ENCODE measurements around the gene NUP214. TPM values are rescaled to one million over a fixed set of nuclear protein-coding genes. Genes with fewer than 3 reads are reported as not detected.

NUP214 gene
- total RNA-seq, 1 experiment from 2014 or later, result 34.9 TPM

- in situ Hi-C loops (cut with HindIII; ENCODE audit: low pct_unique_long_range_greater_than_20kb, low sequenced_read_pairs), result no loop called here
- CTCF ChIA-PET, result no interaction called here
- ATAC-seq, result no peak
These were observed 38.0 kb upstream of the NUP214 start for GRCh38 chr9:131087354-131087893.

GRCh38 chr9:131090025-131090787 is 35.2 kb upstream of the NUP214 start:
- intact Hi-C loops (cut with micrococcal nuclease; ENCODE audit: unreplicated experiment), result no loop called here
- Histone ChIP-seq H3K9me3 (ENCODE audit: control insufficient read depth, insufficient read depth, low read depth, low read length) (no peaks in the 10 kb centered on the region), H3K4me3 (ENCODE audit: low read depth in 2 of 2, low read length in 2 of 2) (no peak overlapping the region), H3K36me3 (ENCODE audit: control insufficient read depth, insufficient read depth, low read length) (no peaks in the 10 kb centered on the region), H3K27me3 (ENCODE audit: control insufficient read depth, insufficient read depth, low read length) (no peaks in the 10 kb centered on the region), H3K27ac (ENCODE audit: low read length) (no peak overlapping the region), H3K4me1 (ENCODE audit: control insufficient read depth, insufficient read depth, low read length) (no peaks in the 10 kb centered on the region)
- ATAC-seq (no peak), DNase-seq (ENCODE audit: low read depth, low spot score) (no peak)
- TF ChIP-seq TCF7L2 (IDR thresholded peaks at IDR 0.05; ENCODE audit: low read depth, low read length), result no peak
- TF ChIP-seq SIN3A (IDR thresholded peaks at IDR 0.05; ENCODE audit: borderline replicate concordance, insufficient read depth, low read depth, low read length), result no peak
- TF ChIP-seq POLR2AphosphoS5 (IDR thresholded peaks at IDR 0.05; ENCODE audit: low read depth, low read length), result no peak
- no peak for TF ChIP-seq REST (IDR thresholded peaks at IDR 0.05; ENCODE audit: insufficient read depth in 1 of 2, low read depth in 2 of 2, low read length in 1 of 2)
- TF ChIP-seq CTCF (IDR thresholded peaks at IDR 0.05), result no peak
- in situ Hi-C loops (cut with HindIII; ENCODE audit: low pct_unique_long_range_greater_than_20kb, low sequenced_read_pairs), result no loop called here
- POLR2A ChIA-PET, result no interaction called here
- CTCF ChIA-PET, result no interaction called here
- no TSS peak for BruUV-seq (replicated peaks)

More at GRCh38 chr9:131087354-131087893, 38.0 kb upstream of the NUP214 start:
- no peak for TF ChIP-seq REST (IDR thresholded peaks at IDR 0.05; ENCODE audit: insufficient read depth in 1 of 2, low read depth in 2 of 2, low read length in 1 of 2)
- no peak for TF ChIP-seq CTCF (IDR thresholded peaks at IDR 0.05)
- TF ChIP-seq SIN3A (IDR thresholded peaks at IDR 0.05; ENCODE audit: borderline replicate concordance, insufficient read depth, low read depth, low read length), result no peak
- TF ChIP-seq POLR2AphosphoS5 (IDR thresholded peaks at IDR 0.05; ENCODE audit: low read depth, low read length), result no peak
- no peak for TF ChIP-seq TCF7L2 (IDR thresholded peaks at IDR 0.05; ENCODE audit: low read depth, low read length)
- H3K36me3 ChIP-seq (ENCODE audit: control insufficient read depth, insufficient read depth, low read length), result no peaks in the 10 kb centered on the region
- no peak overlapping the region for H3K4me3 ChIP-seq (ENCODE audit: low read depth in 2 of 2, low read length in 2 of 2)
- intact Hi-C loops (cut with micrococcal nuclease; ENCODE audit: unreplicated experiment), result no loop called here
- no peak overlapping the region for H3K27ac ChIP-seq (ENCODE audit: low read length)
- peaks cover 4% of the 10 kb centered on the region for H3K4me1 ChIP-seq (ENCODE audit: control insufficient read depth, insufficient read depth, low read length)
- no peaks in the 10 kb centered on the region for H3K9me3 ChIP-seq (ENCODE audit: control insufficient read depth, insufficient read depth, low read depth, low read length)
- BruUV-seq (replicated peaks), result no TSS peak
- DNase-seq (ENCODE audit: low read depth, low spot score), result no peak
- POLR2A ChIA-PET, result no interaction called here
- no peaks in the 10 kb centered on the region for H3K27me3 ChIP-seq (ENCODE audit: control insufficient read depth, insufficient read depth, low read length)

Measured in Panc1 (cell line).